Subcutaneous adipose tissue (tissue), 4 donors: ENCODE data around the gene PKP4. TPM values are rescaled to one million over a fixed set of nuclear protein-coding genes. Genes with fewer than 3 reads are reported as not detected.

Experiments
- CTCF ChIP-seq: fragments of 450-650 bp; IDR thresholded peaks from one replicate; pipeline ENCODE4 v1.5.1; 2016; ENCODE audit warnings: low read depth, mild to moderate bottlenecking, control low read depth, antibody characterized with exemption, moderate library complexity
- total RNA-seq, 4 donors: library from RNA; depleted of rRNA; stranded (reverse); fragments of >200 nt; gene quantifications; one replicate each; pipeline ENCODE4 v1.1.0, GENCODE V29; 2016

PKP4 gene
- total RNA-seq, 4 donors from 2014 or later = 29.6 to 90.6 (median 68.0) TPM

GRCh38 chr2:158695305-158695704, 238.6 kb downstream of the PKP4 start:
- TF ChIP-seq CTCF = no peak

- no peak for TF ChIP-seq CTCF
These were observed 242.6 kb downstream of the PKP4 start for GRCh38 chr2:158699323-158699722.

GRCh38 chr2:158701101-158701500, 244.3 kb downstream of the PKP4 start:
- no peak for TF ChIP-seq CTCF

GRCh38 chr2:158702740-158703139, 246.0 kb downstream of the PKP4 start:
- TF ChIP-seq CTCF = no peak

- no peak for TF ChIP-seq CTCF
These were observed 256.2 kb downstream of the PKP4 start for GRCh38 chr2:158712791-158713522.

- TF ChIP-seq CTCF = no peak
These were observed 256.9 kb downstream of the PKP4 start for GRCh38 chr2:158713523-158714138.

GRCh38 chr2:158714420-158714819, 257.7 kb downstream of the PKP4 start:
- TF ChIP-seq CTCF = no peak
